AG04449 (cell line): ENCODE results near the gene MRPL27.
"Not testable (repeated sequence)": the region's sequence is repeated elsewhere in the genome, so short reads cannot be mapped to it uniquely, and the experiment has no call there.

Experiments used
- CTCF ChIA-PET: fragments of 350-600 bp; formaldehyde crosslinking; extraction: SDS; loops from one replicate; lab custom pipeline; 2021; ENCODE audit warnings: antibody characterized with exemption; lab: Yijun Ruan, JAX
- POLR2A ChIA-PET: fragments of 400-600, 350-600 bp; formaldehyde crosslinking; extraction: SDS; loops from one replicate; lab custom pipeline; 2020; ENCODE audit warnings: antibody characterized with exemption, inconsistent platforms; lab: Yijun Ruan, JAX
- DNase-seq: peaks from one replicate; pipeline ENCODE4 v3.0.0-alpha.2; 2010; ENCODE audit warnings: low read depth, low spot score
- H3K4me3 ChIP-seq: 2 replicates; pipeline ENCODE4 v1.5.1; 2011; ENCODE audit warnings: low read depth, mild to moderate bottlenecking, control low read depth, low read length
- CTCF ChIP-seq: IDR thresholded peaks from one replicate; pipeline ENCODE4 v1.5.1; 2011; ENCODE audit warnings: mild to moderate bottlenecking, moderate library complexity, low read length, control low read depth, inconsistent platforms; ENCODE audit not compliant: insufficient read depth; ENCODE audit errors: missing control alignments

MRPL27 gene

GRCh38 chr17:50372758-50373556, at the start of gene MRPL27, which contains the start of gene EME1:
TSS of gene MRPL27 (minus strand) at chr17:50373184. CDS start at chr17:50373170, 14 bp downstream.
TSS of gene EME1 (plus strand) at chr17:50373229. CDS start at chr17:50375209, 1,980 bp downstream.
- no peak for DNase-seq
- TF ChIP-seq CTCF, result no peak
- peak within 1 kb of the TSS; percentile 100 for H3K4me3 ChIP-seq
- ChIA-PET POLR2A (no interaction called here), CTCF (interaction anchor here (0.9 to 6.9 kb wide), 6 partner anchors 8 to 25 kb away, joined by 3 to 60 read pairs (median 4); partner anchors contain the start of gene LRRC59)

- DNase-seq, result no peak
- CTCF ChIA-PET, result interaction anchor here (6.9 kb wide), 1 partner anchor 26 kb away, joined by 51 read pairs; the partner anchor contains the start of gene LRRC59
- POLR2A ChIA-PET, result no interaction called here
- no peak overlapping the region for H3K4me3 ChIP-seq
- no peak for TF ChIP-seq CTCF
These were observed 49.8 kb upstream of the MRPL27 start for GRCh38 chr17:50422738-50423137.

GRCh38 chr17:50421308-50422051, 48.5 kb upstream of the MRPL27 start:
- ChIA-PET CTCF (interaction anchor here (0.7 to 6.9 kb wide), 2 partner anchors 16 to 25 kb away, joined by 3 to 51 read pairs; partner anchors contain the start of gene LRRC59), POLR2A (interaction anchor here (0.8 kb wide), 1 partner anchor 25 kb away, joined by 3 read pairs; no protein-coding TSS in a partner anchor)
- no peak for TF ChIP-seq CTCF
- H3K4me3 ChIP-seq, result peak overlapping the region; percentile 18; the same call in 1 of the 2 replicates
- no peak for DNase-seq

- no peak for DNase-seq
- ChIA-PET POLR2A (interaction anchor here (0.8 kb wide), 1 partner anchor 24 kb away, joined by 3 read pairs; no protein-coding TSS in a partner anchor), CTCF (interaction anchor here (6.9 kb wide), 1 partner anchor 24 kb away, joined by 51 read pairs; the partner anchor contains the start of gene LRRC59)
- no peak for TF ChIP-seq CTCF
- no peak overlapping the region for H3K4me3 ChIP-seq
These were observed 47.6 kb upstream of the MRPL27 start for GRCh38 chr17:50420419-50421112.

- CTCF ChIA-PET, result interaction anchor here (6.9 kb wide), 1 partner anchor 23 kb away, joined by 51 read pairs; the partner anchor contains the start of gene LRRC59
- DNase-seq, H3K4me3 ChIP-seq, POLR2A ChIA-PET: not testable (repeated sequence)
These were observed 46.6 kb upstream of the MRPL27 start for GRCh38 chr17:50419577-50419976.

GRCh38 chr17:50414808-50415207, 41.8 kb upstream of the MRPL27 start:
- TF ChIP-seq CTCF, result no peak
- DNase-seq, result no peak
- H3K4me3 ChIP-seq, result no peak overlapping the region
- CTCF ChIA-PET, result interaction anchor here (12.8 kb wide), 1 partner anchor 17 kb away, joined by 102 read pairs; the partner anchor contains the start of gene LRRC59
- POLR2A ChIA-PET, result no interaction called here
